OCI-LY3 (cell line): Measurements from ENCODE around the gene CPT1C.

Experiments used
- CTCF ChIP-seq: fragments of 200-600, 300-600 bp; sonication (generic); IDR thresholded peaks from 2 replicates; pipeline ENCODE4 v1.5.1; 2014; ENCODE audit warnings: antibody characterized with exemption, low read length, low read depth
- EZH2phosphoT487 ChIP-seq: fragments of 200-600 bp; shearing (Covaris generic); IDR thresholded peaks from 2 replicates; pipeline ENCODE4 v1.6.1; 2018; ENCODE audit warnings: antibody characterized with exemption, mixed run types, low read depth

GRCh38 chr19:49739098-49739497 is 48.2 kb downstream of the CPT1C start:
- TF ChIP-seq CTCF (no peak), EZH2phosphoT487 (no peak)
